NOMO-1 treated with DMSO at 0.1 percent for 48 hours (cell line): ENCODE results near the gene CDKN1A.
A peak's percentile ranks its signal among the peaks of the same experiment; 100 is the strongest.
"Not testable (repeated sequence)": the region's sequence is repeated elsewhere in the genome, so short reads cannot be mapped to it uniquely, and the experiment has no call there.

ENCODE experiments used
- DNase-seq: peaks from one replicate; lab custom pipeline; 2025; ENCODE audit not compliant: unreplicated experiment; lab: John Stamatoyannopoulos, UW

The CDKN1A gene

GRCh38 chr6:36695414-36695813, 16.9 kb downstream of the CDKN1A start:
- DNase-seq: no peak

- peak; percentile 89 for DNase-seq
These were observed 19.0 kb downstream of the CDKN1A start, which contains the start of gene RAB44 for GRCh38 chr6:36697481-36697903. Gene RAB44 (plus strand): TSS chr6:36697826. CDS start chr6:36704236, 6,410 bp downstream.

- no peak for DNase-seq
These were observed 19.7 kb downstream of the CDKN1A start for GRCh38 chr6:36698196-36698595.

- no peak for DNase-seq
These were observed 20.4 kb downstream of the CDKN1A start for GRCh38 chr6:36698871-36699271.

- DNase-seq: no peak
These were observed 20.8 kb downstream of the CDKN1A start for GRCh38 chr6:36699348-36699747.

GRCh38 chr6:36700071-36700812, 21.7 kb downstream of the CDKN1A start:
- DNase-seq: no peak

- DNase-seq: peak; percentile 56
These were observed 22.3 kb downstream of the CDKN1A start for GRCh38 chr6:36700831-36701230.

GRCh38 chr6:36701401-36701991, 23.0 kb downstream of the CDKN1A start:
- peak; percentile 17 for DNase-seq

GRCh38 chr6:36702656-36703055, 24.1 kb downstream of the CDKN1A start:
- no peak for DNase-seq

- DNase-seq: no peak
These were observed 24.6 kb downstream of the CDKN1A start for GRCh38 chr6:36703081-36703606.

GRCh38 chr6:36703982-36704381, 25.5 kb downstream of the CDKN1A start:
- DNase-seq: no peak

- DNase-seq: not testable (repeated sequence)
These were observed 26.6 kb downstream of the CDKN1A start for GRCh38 chr6:36704961-36705577.

GRCh38 chr6:36706339-36706738, 27.8 kb downstream of the CDKN1A start:
- DNase-seq: no peak

GRCh38 chr6:36712816-36713215, 34.3 kb downstream of the CDKN1A start:
- no peak for DNase-seq

- DNase-seq: no peak
These were observed 35.3 kb downstream of the CDKN1A start for GRCh38 chr6:36713846-36714245.

- no peak for DNase-seq
These were observed 36.0 kb downstream of the CDKN1A start for GRCh38 chr6:36714511-36714910.

- DNase-seq: no peak
These were observed 37.0 kb downstream of the CDKN1A start for GRCh38 chr6:36715469-36715868.

- no peak for DNase-seq
These were observed 38.1 kb downstream of the CDKN1A start for GRCh38 chr6:36716476-36717093.

- DNase-seq: no peak
These were observed 38.8 kb downstream of the CDKN1A start for GRCh38 chr6:36717231-36717825.

GRCh38 chr6:36717871-36718540, 39.5 kb downstream of the CDKN1A start:
- DNase-seq: no peak

GRCh38 chr6:36718560-36718959, 40.0 kb downstream of the CDKN1A start:
- no peak for DNase-seq
